H1 (cell line): ENCODE results near the gene YEATS2.

ENCODE experiments used
- BCL11A ChIP-seq, 2 experiments: IDR thresholded peaks; one replicate each; pipeline ENCODE4 v1.6.1; 2011; ENCODE audit warnings: low read depth in 2 of 2, low read length in 2 of 2, mild to moderate bottlenecking in 2 of 2
- EP300 ChIP-seq, 2 experiments: IDR thresholded peaks; 1 replicate in 1 of 2; 2 replicates in 1 of 2; pipeline ENCODE4 v1.6.1; 2011 to 2012; ENCODE audit warnings: low read depth in 2 of 2, low read length in 2 of 2, mild to moderate bottlenecking in 2 of 2, borderline replicate concordance in 1 of 2, inconsistent platforms in 1 of 2, moderate library complexity in 1 of 2
- JUN ChIP-seq: IDR thresholded peaks from 2 replicates; pipeline ENCODE4 v1.6.1; 2011; ENCODE audit warnings: low read depth, mild to moderate bottlenecking, improper control_type of control experiment, low read length
- KDM5A ChIP-seq: fragments of 200-600 bp; IDR thresholded peaks from 2 replicates; pipeline ENCODE4 v1.7.1; 2012; ENCODE audit warnings: mild to moderate bottlenecking, low read length, inconsistent platforms, mixed read lengths
- POLR2A ChIP-seq, 2 experiments: IDR thresholded peaks; 1 replicate in 1 of 2; 2 replicates in 1 of 2; pipeline ENCODE4 v1.6.1; 2011; ENCODE audit warnings: low read depth in 2 of 2, low read length in 2 of 2, mild to moderate bottlenecking in 2 of 2; ENCODE audit errors: control extremely low read depth in 1 of 2
- RAD21 ChIP-seq, 2 experiments: IDR thresholded peaks in 1 of 2; conservative IDR thresholded peaks in 1 of 2; 2 replicates each; pipeline ENCODE4 v1.6.1; 2011; ENCODE audit warnings: low read depth in 2 of 2, low read length in 2 of 2, improper control_type of control experiment in 1 of 2, inconsistent platforms in 1 of 2, mild to moderate bottlenecking in 1 of 2, moderate library complexity in 1 of 2
- SP1 ChIP-seq: IDR thresholded peaks from 2 replicates; pipeline ENCODE4 v1.6.1; 2011; ENCODE audit warnings: low read depth, low read length
- TAF1 ChIP-seq: IDR thresholded peaks from 2 replicates; pipeline ENCODE4 v1.6.1; 2011; ENCODE audit warnings: mild to moderate bottlenecking, low read depth, low read length
- TCF12 ChIP-seq: IDR thresholded peaks from 2 replicates; pipeline ENCODE4 v1.6.1; 2011; ENCODE audit warnings: low read depth, mild to moderate bottlenecking, low read length
- TEAD4 ChIP-seq: IDR thresholded peaks from 2 replicates; pipeline ENCODE4 v1.6.1; 2012; ENCODE audit warnings: low read depth, low read length, inconsistent platforms, mixed read lengths
- YY1 ChIP-seq: IDR thresholded peaks from 2 replicates; pipeline ENCODE4 v1.6.1; 2011; ENCODE audit warnings: low read depth, mild to moderate bottlenecking, low read length
- TF ChIP-seq, protein P1 (sequence below), 3 experiments: IDR thresholded peaks; 1 replicate in 2 of 3; 2 replicates in 1 of 3; pipeline versions ENCODE4 v1.5.1 to v1.6.1; 2011; ENCODE audit warnings: low read length in 3 of 3, mild to moderate bottlenecking in 3 of 3, inconsistent platforms in 2 of 3, low read depth in 1 of 3, moderate library complexity in 1 of 3; ENCODE audit not compliant: insufficient read depth in 1 of 3; ENCODE audit errors: control extremely low read depth in 1 of 3

DNA sequence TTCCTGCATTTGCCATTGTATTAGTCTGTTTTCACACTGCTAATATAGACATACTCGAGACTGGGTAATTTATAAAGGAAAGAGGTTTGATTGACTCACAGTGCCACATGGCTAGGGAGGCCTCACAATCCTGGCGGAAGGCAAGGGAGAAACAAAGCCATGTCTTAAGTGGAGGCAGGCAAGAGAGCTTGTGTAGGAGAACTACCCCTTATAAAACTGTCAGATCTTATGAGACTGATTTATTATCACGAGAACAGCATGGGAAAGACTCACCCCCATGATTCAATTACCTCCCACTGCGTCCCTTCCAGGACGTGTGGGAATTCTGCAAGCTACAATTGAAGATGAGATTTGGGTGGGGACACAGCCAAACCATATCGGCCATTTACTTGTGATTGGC lies 27.8 kb downstream of the YEATS2 start:
- no peak for TF ChIP-seq POLR2A (IDR thresholded peaks at IDR 0.05; ENCODE audit: control extremely low read depth in 1 of 2, low read depth in 2 of 2, low read length in 2 of 2)
- TF ChIP-seq, protein P1, sequence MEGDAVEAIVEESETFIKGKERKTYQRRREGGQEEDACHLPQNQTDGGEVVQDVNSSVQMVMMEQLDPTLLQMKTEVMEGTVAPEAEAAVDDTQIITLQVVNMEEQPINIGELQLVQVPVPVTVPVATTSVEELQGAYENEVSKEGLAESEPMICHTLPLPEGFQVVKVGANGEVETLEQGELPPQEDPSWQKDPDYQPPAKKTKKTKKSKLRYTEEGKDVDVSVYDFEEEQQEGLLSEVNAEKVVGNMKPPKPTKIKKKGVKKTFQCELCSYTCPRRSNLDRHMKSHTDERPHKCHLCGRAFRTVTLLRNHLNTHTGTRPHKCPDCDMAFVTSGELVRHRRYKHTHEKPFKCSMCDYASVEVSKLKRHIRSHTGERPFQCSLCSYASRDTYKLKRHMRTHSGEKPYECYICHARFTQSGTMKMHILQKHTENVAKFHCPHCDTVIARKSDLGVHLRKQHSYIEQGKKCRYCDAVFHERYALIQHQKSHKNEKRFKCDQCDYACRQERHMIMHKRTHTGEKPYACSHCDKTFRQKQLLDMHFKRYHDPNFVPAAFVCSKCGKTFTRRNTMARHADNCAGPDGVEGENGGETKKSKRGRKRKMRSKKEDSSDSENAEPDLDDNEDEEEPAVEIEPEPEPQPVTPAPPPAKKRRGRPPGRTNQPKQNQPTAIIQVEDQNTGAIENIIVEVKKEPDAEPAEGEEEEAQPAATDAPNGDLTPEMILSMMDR (IDR thresholded peaks at IDR 0.05; ENCODE audit: control extremely low read depth in 1 of 3, insufficient read depth in 1 of 3, low read depth in 1 of 3, low read length in 3 of 3): no peak
- no peak for TF ChIP-seq JUN
- TF ChIP-seq TAF1: no peak
- no peak for TF ChIP-seq KDM5A
- TF ChIP-seq EP300 (IDR thresholded peaks at IDR 0.05; ENCODE audit: borderline replicate concordance in 1 of 2, low read depth in 2 of 2, low read length in 2 of 2): no peak
- TF ChIP-seq TCF12: no peak
- no peak for TF ChIP-seq TEAD4
- no peak for TF ChIP-seq BCL11A (IDR thresholded peaks at IDR 0.05; ENCODE audit: low read depth in 2 of 2, low read length in 2 of 2)
- TF ChIP-seq SP1: no peak
- TF ChIP-seq YY1: no peak
- TF ChIP-seq RAD21 (IDR thresholded peaks at IDR 0.05 in 1 of 2, conservative IDR thresholded peaks at IDR 0.05 in 1 of 2; ENCODE audit: low read depth in 2 of 2, low read length in 2 of 2): no peak
